ENCODE results near the gene UBR2.

UBR2 gene

GRCh38 chr6:42563697-42564505, at the start of gene UBR2:
TSS of gene UBR2 (plus strand) at chr6:42564029. CDS start at chr6:42564320, 291 bp downstream.
- DNase-seq (ENCODE audit: low spot score) = peak; percentile 98

GRCh38 chr6:42514745-42515144, 49.1 kb upstream of the UBR2 start:
- no peak for DNase-seq (ENCODE audit: low spot score)

- DNase-seq (ENCODE audit: low spot score) = no peak
Measured at GRCh38 chr6:42519779-42520178, 44.0 kb upstream of the UBR2 start.

GRCh38 chr6:42520786-42521607, 42.8 kb upstream of the UBR2 start:
- no peak for DNase-seq (ENCODE audit: low spot score)

GRCh38 chr6:42522036-42522435, 41.8 kb upstream of the UBR2 start:
- no peak for DNase-seq (ENCODE audit: low spot score)

GRCh38 chr6:42522942-42523814, 40.7 kb upstream of the UBR2 start:
- DNase-seq (ENCODE audit: low spot score) = no peak

GRCh38 chr6:42525206-42525605, 38.6 kb upstream of the UBR2 start:
- no peak for DNase-seq (ENCODE audit: low spot score)

GRCh38 chr6:42526616-42527015, 37.2 kb upstream of the UBR2 start:
- DNase-seq (ENCODE audit: low spot score) = no peak

- no peak for DNase-seq (ENCODE audit: low spot score)
Measured at GRCh38 chr6:42527204-42527603, 36.6 kb upstream of the UBR2 start.

- DNase-seq (ENCODE audit: low spot score) = no peak
Measured at GRCh38 chr6:42530296-42530695, 33.5 kb upstream of the UBR2 start.

GRCh38 chr6:42530751-42531150, 33.1 kb upstream of the UBR2 start:
- DNase-seq (ENCODE audit: low spot score) = no peak

- peak; percentile 74 for DNase-seq (ENCODE audit: low spot score)
Measured at GRCh38 chr6:42532038-42532669, 31.7 kb upstream of the UBR2 start.

- no peak for DNase-seq (ENCODE audit: low spot score)
Measured at GRCh38 chr6:42533794-42534193, 30.0 kb upstream of the UBR2 start.

GRCh38 chr6:42537536-42537935, 26.3 kb upstream of the UBR2 start:
- no peak for DNase-seq (ENCODE audit: low spot score)

- DNase-seq (ENCODE audit: low spot score) = no peak
Measured at GRCh38 chr6:42539135-42539534, 24.7 kb upstream of the UBR2 start.

GRCh38 chr6:42545226-42545773, 18.5 kb upstream of the UBR2 start:
- no peak for DNase-seq (ENCODE audit: low spot score)

- DNase-seq (ENCODE audit: low spot score) = peak; percentile 81
Measured at GRCh38 chr6:42547407-42548329, 16.2 kb upstream of the UBR2 start.

GRCh38 chr6:42550277-42550676, 13.6 kb upstream of the UBR2 start:
- DNase-seq (ENCODE audit: low spot score) = no peak

- DNase-seq (ENCODE audit: low spot score) = peak; percentile 20
Measured at GRCh38 chr6:42551217-42551616, 12.6 kb upstream of the UBR2 start.

GRCh38 chr6:42552380-42552779, 11.4 kb upstream of the UBR2 start:
- no peak for DNase-seq (ENCODE audit: low spot score)

Data from COLO829 (cell line).